Adrenal gland (tissue), 5 donors: ENCODE results near the gene DCPS.

ENCODE experiments used
- POLR2A ChIP-seq, 2 donors: fragments of 450-650 bp; IDR thresholded peaks; one replicate each; pipeline ENCODE4 v1.6.1; 2017; ENCODE audit warnings: antibody characterized with exemption in 2 of 2, mild to moderate bottlenecking in 2 of 2, moderate library complexity in 1 of 2
- TF ChIP-seq, protein P1 (sequence below), 6 experiments: fragments of 450-650 bp in 4 of 6; fragments of 200-600 bp in 2 of 6; sonication (generic) in 1 of 6; IDR thresholded peaks; 1 replicate in 5 of 6; 2 replicates in 1 of 6; pipeline versions ENCODE4 v1.5.1 to v1.8.0; 2016 to 2021; ENCODE audit warnings: antibody characterized with exemption in 6 of 6, mild to moderate bottlenecking in 2 of 6, moderate library complexity in 1 of 6
- donor health status: DM: no; HTN: no; CAD: no.

DNA sequence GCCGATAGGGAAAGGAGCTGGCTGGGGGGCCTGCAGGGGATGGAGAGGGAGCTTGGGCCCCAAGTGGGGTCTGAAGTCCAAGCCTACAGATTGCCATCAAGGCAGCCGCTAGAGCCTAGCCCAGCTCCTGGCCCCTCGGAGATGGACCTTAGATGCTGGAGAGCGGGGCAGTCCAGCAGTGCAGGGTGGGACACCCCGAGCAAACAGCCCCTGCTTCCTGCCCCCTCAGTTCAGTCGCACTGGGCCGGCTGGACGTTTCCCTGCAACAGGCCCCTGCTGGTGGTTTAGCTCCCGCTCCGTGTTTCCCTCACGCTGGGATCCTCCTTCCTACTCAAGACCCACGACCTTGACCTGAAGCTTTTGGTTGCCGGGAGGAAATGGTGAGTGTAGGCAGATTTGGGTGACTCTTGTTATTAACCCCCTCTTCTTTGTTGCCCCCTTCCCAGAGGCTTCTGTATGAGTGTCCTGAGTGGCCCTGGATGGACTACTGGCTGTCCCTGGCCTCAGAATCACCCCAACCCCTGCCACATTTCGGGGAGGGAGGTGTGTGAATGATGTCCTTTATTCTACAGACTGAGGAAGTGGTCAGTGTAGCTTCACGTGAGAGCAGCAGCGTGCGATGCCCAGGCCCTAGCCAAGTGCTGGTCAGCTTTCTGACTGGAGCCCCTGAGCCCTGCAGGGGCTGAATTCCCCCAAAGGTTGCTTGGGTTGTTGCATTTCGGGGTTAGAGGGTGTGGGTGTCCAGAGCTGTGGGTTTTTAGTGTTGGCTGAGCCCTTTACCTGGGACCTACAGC lies 54.3 kb downstream of the DCPS start:
- TF ChIP-seq, protein P1, sequence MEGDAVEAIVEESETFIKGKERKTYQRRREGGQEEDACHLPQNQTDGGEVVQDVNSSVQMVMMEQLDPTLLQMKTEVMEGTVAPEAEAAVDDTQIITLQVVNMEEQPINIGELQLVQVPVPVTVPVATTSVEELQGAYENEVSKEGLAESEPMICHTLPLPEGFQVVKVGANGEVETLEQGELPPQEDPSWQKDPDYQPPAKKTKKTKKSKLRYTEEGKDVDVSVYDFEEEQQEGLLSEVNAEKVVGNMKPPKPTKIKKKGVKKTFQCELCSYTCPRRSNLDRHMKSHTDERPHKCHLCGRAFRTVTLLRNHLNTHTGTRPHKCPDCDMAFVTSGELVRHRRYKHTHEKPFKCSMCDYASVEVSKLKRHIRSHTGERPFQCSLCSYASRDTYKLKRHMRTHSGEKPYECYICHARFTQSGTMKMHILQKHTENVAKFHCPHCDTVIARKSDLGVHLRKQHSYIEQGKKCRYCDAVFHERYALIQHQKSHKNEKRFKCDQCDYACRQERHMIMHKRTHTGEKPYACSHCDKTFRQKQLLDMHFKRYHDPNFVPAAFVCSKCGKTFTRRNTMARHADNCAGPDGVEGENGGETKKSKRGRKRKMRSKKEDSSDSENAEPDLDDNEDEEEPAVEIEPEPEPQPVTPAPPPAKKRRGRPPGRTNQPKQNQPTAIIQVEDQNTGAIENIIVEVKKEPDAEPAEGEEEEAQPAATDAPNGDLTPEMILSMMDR (IDR thresholded peaks at IDR 0.05) = peak in 3 of 6 experiments; percentile 6 to 17 (median 13)
- peak in 1 of 2 donors; percentile 50 for TF ChIP-seq POLR2A (IDR thresholded peaks at IDR 0.05)
